Transverse colon (tissue), 4 donors: ENCODE data around the gene GOT1.

Source experiments
- CTCF ChIP-seq, 5 experiments: fragments of 200-600 bp in 3 of 5; fragments of 450-650 bp in 2 of 5; sonication (generic) in 3 of 5; IDR thresholded peaks; 1 replicate in 2 of 5; 2 replicates in 3 of 5; pipeline ENCODE4 v1.5.1; 2016 to 2017; ENCODE audit warnings: antibody characterized with exemption in 5 of 5, inconsistent platforms in 3 of 5, mild to moderate bottlenecking in 2 of 5, moderate library complexity in 1 of 5
- EP300 ChIP-seq: sonication (generic); formaldehyde crosslinking; IDR thresholded peaks from one replicate; pipeline ENCODE4 v1.6.1; 2017; ENCODE audit warnings: antibody characterized with exemption, low read depth
- POLR2AphosphoS5 ChIP-seq, 3 donors: sonication (generic); formaldehyde crosslinking; IDR thresholded peaks; one replicate each; pipeline ENCODE4 v1.6.1; 2016; ENCODE audit warnings: antibody characterized with exemption in 3 of 3

DNA sequence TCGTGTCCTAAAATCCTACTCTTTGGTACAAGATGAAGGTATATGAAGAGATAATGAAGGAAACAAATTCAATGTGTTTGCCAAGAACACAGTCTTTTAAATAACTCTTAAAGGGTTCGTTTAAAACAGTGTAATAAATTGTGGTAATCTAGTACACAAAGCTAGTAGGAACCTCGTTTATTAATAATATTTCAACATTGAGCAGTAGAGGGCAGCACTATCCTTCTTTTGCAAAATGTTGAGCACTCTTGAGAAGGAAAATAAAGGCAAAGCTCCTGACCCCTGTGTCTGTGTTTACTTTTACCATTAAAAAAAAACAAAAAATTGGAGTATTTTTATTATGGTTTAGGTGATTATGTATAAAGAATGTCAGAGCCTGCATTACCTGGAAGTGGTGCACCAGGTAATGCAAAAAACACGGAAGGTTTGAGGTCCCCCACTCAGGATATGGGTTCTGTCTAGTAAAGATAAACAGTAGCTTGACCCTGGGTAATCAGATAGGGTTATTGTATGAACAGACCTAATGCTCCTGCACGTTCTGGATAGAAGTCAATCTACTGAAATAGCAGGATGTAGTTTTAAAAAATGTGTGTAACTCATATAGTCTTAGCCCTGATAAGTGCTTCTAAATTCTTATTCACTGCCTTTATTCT, 5.7 kb upstream of the GOT1 start:
- peak; percentile 43 to 55 (median 50) for TF ChIP-seq CTCF (IDR thresholded peaks at IDR 0.05)
- no peak for TF ChIP-seq EP300
- no peak for TF ChIP-seq POLR2AphosphoS5 (IDR thresholded peaks at IDR 0.05)
